HG02763 (cell line): ENCODE data around the gene ACSM6.
"Not testable (repeated sequence)": the region's sequence is repeated elsewhere in the genome, so short reads cannot be mapped to it uniquely, and the experiment has no call there.

Source experiments
- ATAC-seq: cut with Tn5 transposase; IDR thresholded peaks from one replicate; pipeline ENCODE4 v1.9.1; 2021; ENCODE audit warnings: mild to moderate bottlenecking, moderate library complexity; ENCODE audit not compliant: unreplicated experiment

Gene ACSM6, protein sequence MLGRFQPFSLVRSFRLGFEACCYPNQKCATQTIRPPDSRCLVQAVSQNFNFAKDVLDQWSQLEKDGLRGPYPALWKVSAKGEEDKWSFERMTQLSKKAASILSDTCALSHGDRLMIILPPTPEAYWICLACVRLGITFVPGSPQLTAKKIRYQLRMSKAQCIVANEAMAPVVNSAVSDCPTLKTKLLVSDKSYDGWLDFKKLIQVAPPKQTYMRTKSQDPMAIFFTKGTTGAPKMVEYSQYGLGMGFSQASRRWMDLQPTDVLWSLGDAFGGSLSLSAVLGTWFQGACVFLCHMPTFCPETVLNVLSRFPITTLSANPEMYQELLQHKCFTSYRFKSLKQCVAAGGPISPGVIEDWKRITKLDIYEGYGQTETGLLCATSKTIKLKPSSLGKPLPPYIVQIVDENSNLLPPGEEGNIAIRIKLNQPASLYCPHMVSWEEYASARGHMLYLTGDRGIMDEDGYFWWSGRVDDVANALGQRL

DNA sequence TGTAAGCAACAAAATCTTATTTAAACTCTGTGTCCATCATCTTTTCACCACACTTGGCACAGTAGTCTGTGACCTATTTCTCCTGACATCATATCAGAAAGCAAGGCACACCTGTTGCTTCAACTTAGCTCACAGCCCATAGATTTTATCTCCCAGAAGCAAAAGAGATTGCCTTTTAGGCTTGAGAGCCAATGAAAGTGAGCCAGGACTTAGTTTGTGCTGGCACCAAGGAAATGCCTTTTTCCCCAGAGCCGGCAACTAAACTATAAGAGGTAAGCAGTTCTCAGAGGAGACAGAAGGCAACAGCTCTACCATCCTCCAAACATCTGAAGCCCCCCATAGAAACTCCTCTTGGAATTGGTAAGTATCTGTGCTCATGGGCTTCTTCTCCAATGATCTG is at the start of gene ACSM6:
Gene ACSM6 (plus strand): TSS at position 295 of the 400 bp plus-strand sequence. CDS start 248 bp downstream, outside the sequence.
- ATAC-seq: no peak

DNA sequence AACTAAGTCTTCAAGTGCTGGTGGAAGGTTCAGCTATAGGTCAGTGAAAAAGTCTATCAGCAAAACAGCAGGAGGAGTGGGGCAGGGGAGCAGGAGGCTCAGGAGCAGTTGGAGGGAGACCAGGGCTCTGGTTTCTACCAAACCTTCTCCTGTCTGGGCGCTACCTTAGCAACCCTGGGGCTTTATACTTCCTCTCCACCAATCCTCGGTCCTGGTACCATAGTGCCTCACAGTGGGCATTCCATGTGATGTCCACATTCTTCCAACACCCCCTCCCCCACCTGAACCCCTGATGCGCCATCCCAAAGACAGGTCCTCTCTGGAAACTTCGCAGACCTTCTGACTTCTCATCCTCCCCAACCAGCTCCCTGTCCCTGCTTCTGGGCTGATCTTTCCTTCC is 25.3 kb upstream of the ACSM6 start:
- no peak for ATAC-seq

DNA sequence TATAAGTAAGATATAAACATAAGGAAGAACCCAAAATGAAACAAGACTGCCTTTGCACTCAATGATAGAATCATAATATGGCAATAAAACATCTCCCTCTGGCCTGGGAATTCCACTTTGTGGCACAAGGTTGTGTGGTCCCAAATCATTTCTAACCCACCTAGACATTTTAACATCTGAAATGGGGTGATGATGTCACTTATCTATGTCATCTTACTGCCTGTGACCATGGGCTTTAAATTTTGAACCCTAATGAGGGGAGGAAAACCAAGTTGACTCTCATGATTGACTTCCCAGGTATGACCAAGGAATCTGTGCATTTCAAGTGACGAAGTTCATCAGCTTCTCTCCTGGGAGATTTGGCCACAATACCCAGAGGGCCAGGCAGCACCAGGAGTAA is 24.5 kb upstream of the ACSM6 start:
- no peak for ATAC-seq

DNA sequence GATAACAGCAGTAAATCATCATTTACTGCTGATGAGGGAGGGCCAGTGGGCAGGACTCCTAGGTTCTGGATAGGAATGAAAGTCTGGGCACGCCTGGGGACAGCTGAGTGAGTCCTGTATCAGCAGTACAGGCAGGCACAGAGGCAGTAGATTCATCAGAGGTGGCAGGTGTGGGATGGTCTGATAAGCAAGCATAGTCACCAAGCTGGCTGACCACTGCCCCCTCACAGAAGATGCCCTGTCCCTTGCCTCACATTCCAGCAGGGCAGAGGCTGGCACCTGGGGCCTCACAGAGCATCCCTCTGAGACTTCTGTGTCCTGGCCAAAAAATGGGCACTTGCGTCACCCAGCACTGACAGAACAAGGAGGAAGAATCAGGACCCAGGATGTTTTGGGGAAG is 23.2 kb upstream of the ACSM6 start:
- no peak for ATAC-seq

DNA sequence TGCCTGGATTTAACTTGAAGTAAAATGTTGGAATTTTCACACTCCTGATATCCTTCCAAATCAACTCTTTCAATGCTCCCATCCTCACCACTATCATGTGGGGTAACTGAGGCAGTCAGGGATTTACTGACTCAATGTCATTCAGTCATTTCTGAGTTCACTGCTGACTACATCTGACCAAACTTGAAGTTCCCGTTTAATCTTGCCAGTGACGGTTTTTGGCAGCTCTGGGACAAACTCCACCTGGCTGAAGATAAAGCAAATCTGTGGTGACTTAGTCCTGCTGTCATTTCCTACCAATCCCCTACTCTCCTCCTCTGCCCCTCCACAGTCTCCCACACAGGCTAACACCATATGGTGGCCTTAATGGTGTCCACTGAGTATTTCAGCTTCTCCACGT is 22.7 kb upstream of the ACSM6 start:
- ATAC-seq: no peak

DNA sequence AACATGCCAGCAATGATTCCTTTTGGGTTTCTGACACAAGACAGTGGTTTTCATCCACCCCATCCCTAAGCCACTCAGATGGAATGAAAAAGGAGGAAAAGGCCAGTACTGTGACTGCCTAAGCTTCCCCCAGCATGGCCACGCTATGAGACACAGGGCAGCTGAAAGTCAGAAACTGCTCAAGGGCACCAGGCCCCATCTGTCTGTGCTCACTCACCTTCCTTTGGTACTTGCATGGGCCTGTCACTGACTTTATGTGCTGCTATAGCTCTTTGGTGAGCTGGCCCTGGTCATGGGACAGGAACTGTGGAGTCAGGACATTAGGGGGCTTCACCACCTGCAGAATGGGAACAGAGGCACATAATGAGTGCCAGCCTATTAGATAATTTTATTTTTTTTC is 21.2 kb upstream of the ACSM6 start:
- ATAC-seq: no peak

DNA sequence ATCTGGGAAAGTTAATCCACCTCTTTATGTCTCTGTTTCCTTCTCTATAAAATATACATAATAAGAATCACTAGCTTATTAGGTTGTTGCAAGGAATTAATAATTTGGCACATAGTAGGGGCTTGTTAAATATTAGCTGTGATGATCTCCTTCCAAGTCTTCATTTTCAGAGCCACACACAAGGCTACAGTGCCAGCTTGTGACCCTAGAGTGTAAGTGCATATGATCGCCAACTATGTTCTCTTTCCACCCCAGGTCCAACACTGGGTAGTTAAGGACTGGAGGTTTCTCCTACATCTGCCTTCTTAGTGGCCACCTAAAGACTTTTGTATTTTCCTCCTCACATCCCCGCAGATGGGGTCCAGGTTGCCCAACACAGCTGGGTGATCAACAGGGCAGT is 17.9 kb upstream of the ACSM6 start:
- no peak for ATAC-seq

DNA sequence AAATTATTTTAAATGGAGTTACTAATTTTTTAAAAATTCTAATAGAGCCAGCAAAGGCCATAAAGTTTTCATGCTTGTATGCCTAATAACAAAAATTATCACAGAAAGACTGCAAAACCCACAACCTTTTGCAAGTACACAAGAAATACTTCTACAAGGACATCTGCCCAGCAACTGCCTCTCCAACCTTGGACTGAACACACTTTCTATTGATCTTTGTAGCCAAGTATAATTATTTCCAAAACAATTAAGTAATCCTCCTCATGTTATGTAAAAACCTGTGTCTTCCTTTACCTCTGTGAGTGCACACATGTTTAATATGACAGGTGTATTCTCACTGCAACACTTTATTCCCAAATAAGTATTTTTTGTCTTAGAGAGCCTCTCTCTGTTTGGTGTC is 16.6 kb upstream of the ACSM6 start:
- ATAC-seq: no peak

DNA sequence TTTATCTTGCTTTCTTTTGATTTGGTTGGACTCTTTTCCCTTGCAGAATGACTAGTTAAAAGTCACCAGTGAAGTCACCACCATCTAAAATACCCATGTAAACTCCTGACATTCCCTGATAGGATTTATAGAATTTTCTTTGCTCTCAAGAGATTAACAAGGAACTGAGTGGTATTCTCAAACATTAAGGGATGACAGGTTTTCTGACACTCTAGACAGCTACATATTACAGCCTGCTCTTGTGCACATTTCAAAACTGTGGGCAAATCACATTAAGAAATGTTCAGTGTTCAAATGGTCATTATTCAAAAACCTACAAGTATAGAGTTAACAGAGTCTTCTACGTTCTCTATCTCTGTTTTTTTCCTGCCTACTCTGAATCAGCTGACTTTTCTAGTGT is 15.8 kb upstream of the ACSM6 start:
- ATAC-seq: no peak

DNA sequence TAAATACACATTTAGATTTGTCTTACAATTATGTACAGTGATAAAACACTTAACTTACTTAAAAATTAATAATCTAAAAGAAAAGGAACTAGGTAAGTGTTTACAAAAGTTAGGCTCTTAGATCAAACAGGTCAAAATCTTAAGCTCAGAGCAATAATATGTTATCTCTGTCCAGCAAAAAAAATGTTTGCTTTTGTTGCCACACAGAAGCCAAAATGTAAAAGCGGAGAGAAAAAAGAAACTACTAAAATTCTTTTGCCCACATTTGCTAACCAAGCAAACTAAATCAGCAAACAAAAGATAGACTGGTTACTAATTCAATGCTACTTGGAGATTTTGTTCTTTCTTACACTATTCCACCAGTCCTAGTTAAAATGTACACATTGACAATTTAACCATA is 15.2 kb upstream of the ACSM6 start:
- ATAC-seq: no peak

DNA sequence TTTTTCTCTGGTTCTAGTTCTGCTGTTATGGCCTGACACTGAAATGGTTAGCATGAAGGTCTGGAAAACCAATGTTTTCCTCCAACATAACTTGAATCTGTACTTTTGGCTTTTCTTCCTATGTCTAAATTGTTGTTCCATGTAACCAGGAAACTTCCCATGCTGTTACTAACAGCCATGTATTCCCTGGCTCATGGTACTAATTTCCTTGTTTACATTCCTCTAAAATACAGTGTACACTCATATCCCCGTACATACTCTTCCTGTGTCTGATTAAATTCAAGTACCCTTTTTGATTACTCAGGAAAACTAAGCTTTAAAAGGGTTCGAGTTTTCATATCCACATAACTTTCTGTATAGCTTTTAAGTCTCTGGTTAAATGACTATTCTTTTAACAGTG is 12.3 kb upstream of the ACSM6 start:
- ATAC-seq: no peak

DNA sequence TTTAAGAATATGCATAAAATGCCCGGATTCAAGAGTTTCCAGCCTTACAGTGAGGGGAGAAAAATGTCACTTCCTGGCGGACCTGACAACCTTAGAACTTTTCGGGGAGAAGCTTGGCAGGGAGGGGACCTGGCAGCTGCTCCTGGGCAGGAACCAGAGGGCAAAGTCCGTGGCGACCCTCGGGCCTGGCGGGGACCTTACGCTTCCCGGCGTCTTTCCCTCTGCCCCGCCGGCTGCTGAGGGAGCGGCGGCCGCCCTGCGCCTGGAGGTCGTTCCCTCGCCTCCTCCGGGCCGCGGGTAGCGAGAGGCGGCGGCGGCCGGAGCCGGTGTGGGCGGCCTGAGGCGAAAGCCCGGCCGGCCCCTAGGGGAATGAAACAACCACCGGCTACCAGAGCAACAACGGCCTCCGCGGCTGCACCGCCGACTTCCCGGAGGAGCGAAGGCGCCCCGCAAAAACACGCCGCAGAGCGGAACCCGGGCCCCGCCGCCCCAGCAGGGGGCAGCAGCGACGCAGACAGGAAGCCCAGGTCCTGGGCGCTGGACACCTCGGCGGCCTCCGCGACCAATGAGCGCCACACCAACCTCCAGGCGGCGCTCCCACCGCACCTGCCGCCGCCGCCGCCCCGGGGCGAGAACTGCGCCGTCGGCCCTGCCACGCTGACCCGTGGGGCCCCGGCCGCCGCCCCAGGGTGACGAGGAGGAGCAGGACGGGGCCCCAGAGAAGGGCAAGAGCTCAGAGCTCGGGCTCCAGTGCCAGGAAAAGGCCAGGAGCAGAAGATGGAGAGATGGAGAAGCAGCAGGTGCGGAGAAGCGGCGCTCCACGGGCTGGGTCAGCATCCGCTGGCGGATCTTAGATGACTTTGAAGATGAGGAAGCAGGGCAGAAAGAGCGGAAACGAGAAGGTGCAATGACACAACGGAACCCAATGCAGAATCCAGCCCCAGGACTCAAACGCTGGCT is 10.5 kb upstream of the ACSM6 start:
- peak; percentile 98 for ATAC-seq

DNA sequence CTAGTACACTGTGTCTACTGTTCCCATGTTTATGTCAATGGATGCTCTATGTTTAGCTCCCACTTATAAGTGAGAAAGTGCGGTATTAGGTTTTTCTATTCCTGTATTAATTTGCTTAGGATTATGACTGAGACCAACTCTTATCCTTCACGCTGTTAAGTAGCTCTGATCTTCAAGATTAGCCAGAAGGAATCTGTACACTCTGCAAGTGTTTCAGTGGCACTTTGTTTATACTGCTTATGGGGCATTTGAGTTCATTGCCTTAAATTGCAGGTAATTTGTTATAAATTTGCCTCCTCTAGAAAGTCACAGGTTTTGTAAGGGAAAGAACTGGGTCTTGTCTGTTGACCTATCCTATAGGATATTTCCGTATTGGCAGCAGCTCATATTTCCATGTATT is 6.4 kb upstream of the ACSM6 start:
- no peak for ATAC-seq

DNA sequence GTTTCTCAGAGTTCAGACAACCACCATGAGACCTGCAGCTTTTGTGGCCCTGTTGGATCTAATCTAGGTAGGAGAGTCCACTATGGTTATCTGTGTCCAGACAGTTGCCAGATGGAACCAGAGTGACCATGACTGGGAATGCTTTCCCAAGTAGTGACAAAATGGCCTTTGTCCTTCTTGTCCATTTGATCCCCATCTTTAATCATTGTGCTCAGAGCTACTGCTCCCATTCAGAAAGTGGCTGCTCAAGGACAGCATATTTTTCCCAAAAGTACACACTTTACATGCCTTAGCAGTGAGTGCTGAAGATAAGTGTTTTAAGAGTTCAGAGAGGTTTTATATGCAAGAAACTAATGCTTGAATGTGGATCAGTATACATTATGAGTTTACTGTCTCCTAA is 5.4 kb upstream of the ACSM6 start:
- ATAC-seq: no peak

DNA sequence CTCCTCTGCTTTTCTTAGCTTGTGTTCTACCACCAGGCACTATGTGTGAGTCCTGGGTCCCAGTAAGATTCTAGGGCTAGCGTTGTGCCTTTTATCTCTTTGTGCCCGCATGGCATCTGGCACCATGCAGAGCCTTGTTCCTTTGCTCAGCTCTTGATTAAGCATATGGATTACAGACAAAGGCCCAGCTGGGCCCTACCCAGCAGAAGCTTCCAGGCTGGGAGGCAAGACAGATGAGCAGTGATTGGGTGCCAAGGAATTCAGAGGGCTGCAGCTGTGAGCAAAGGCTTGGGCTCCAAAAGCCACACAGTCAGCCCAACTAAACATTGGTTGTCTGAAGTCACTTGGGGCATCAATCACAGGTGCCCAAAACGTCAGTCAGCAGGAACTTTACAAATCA is 2.0 kb downstream of the ACSM6 start:
- ATAC-seq: no peak

DNA sequence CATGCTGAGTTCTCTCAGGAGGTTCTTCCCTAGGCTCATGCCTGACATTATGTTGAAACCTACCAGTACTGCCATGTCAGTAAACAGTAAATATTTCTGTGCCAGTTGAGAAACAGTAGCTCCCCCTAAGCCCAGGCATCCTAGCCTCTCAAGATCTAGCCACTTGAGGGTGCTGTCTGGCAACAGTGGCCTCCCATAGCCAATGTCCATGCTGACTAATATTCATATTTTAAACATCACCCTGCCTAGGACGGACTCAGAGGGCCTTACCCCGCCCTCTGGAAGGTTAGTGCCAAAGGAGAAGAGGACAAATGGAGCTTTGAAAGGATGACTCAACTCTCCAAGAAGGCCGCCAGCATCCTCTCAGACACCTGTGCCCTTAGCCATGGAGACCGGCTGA is 7.7 kb downstream of the ACSM6 start:
- ATAC-seq: no peak

DNA sequence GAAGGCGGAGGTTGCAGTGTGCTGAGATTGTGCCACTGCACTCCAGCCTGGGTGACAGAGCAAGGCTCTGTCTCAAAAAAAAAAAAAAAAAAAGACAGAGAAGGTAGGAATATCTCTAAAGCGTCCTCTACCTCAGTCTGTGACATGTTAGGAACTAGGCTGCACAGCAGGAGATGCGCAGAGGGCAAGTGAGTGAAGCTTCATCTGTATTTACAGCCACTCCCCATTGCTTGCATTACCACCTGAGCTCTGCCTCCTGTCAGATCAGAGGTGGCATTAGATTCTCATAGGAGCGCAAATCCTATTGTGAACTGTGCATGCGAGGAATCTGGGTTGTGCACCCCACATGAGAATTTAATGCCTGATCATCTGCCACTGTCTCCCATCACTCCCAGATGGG is 8.8 kb downstream of the ACSM6 start:
- not testable (repeated sequence) for ATAC-seq

DNA sequence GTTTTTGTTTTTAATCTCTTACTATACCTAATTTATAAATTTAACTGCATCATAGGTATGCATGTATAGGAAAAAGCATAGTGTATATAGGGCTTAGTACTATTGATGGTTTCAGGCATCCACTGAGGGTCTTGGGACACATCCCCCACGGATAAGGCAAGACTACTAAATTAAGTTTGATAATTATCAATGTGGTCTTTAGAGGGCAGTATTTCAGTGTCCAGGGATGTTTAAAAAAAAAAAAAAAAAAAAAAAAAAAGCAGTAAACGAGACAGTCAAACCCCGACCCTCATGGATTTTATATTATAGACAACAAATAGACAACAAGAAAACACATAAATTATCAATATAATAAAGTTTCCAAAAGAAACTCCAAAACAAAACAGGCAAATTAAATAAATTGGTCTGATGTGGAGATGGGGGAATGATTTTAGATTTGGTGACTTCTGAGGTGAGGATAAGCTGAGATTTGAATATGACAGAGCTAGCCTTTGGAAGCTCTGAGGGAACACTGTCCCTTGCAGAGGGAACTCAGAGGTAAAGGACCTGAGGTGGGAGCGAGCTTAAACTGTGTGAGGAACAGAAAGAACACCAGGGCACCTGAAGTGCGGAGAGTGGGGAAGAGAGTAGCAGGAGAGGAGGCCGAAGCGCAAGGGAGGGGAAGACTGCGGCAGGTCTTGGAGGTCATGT is 14.8 kb downstream of the ACSM6 start:
- no peak for ATAC-seq

DNA sequence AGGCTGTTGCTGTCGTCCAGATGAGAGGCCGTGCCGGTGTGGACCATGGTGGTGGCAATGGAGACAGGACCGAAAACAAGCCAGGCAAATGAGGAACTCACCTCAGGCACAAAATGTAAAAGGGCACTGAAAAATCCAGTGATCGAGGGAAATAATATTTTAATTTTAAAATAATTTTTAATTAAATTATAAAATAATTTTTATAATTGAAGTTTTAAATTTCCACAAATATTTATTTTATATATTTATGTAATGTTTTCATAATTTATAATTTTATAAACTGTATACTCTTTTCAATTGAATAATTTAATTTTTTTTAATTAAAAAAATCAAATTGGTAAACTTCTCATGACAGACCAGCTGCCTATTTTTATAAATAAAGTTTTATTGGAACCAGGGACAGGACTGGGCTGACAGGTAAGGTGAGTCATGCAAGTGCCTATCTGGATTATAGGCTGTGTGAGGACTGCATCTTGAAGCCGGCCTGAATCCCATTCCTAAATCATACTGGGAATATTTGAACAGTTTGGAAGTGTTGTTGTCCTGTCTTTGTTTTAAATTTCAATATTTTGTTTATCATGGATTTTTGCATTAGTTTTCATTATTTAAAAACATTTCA is 15.6 kb downstream of the ACSM6 start:
- no peak for ATAC-seq

DNA sequence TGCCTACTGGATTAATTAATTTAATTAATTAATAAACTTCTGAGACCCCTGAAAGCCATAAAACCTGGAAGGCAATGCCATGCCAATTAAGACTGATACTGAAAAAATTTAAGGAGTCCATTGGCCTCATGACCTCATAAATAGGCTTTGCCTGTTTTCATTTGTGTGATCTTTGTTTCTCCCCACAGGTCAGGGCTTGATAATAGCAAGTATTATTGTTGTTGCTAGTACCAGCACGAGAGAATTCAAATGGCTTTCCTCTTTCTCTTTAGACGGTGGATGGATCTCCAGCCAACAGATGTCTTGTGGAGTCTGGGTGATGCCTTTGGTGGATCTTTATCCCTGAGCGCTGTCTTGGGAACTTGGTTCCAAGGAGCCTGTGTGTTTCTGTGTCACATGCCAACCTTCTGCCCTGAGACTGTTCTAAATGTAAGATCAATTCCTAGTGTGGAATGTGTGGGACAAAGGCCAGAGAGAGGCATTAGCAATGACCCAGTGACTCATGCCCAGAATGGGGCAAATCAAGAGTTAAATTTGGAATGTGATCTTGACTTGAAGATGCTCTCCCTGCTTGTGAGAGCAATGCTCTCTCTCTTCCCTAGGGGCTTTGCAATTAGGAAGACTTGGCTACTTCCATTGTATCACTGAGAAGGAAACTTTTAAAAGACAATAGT is 17.7 kb downstream of the ACSM6 start:
- ATAC-seq: no peak
